Activated CD8-positive, alpha-beta memory T cell treated with anti-CD3 and anti-CD28 coated beads, Interleukin-2, amount 50 U/mL, for 1 hour (primary cell): Measurements from ENCODE around the gene JHY.

ENCODE experiments used
- DNase-seq: peaks from one replicate; pipeline ENCODE4 v3.0.0-alpha.2; 2020; ENCODE audit errors: extremely low read depth

The JHY gene

GRCh38 chr11:122871302-122871701 is 11.3 kb upstream of the JHY start:
- no peak for DNase-seq

- no peak for DNase-seq
Measured at GRCh38 chr11:122872046-122872445, 10.5 kb upstream of the JHY start.

- DNase-seq: no peak
Measured at GRCh38 chr11:122874991-122875390, 7.6 kb upstream of the JHY start.

GRCh38 chr11:122877732-122878131 is 4.8 kb upstream of the JHY start:
- DNase-seq: no peak

- DNase-seq: no peak
Measured at GRCh38 chr11:122879785-122880184, 2.8 kb upstream of the JHY start.

GRCh38 chr11:122882857-122883645 is 492 bp downstream of the JHY start:
- no peak for DNase-seq

GRCh38 chr11:122883646-122883979 is 1.1 kb downstream of the JHY start:
- DNase-seq: no peak

- DNase-seq: no peak
Measured at GRCh38 chr11:122888162-122888561, 5.6 kb downstream of the JHY start.

- DNase-seq: no peak
Measured at GRCh38 chr11:122893131-122893530, 10.6 kb downstream of the JHY start.

GRCh38 chr11:122895563-122895962 is 13.0 kb downstream of the JHY start:
- DNase-seq: no peak

- DNase-seq: no peak
Measured at GRCh38 chr11:122897606-122898210, 15.1 kb downstream of the JHY start.

GRCh38 chr11:122898799-122899198 is 16.2 kb downstream of the JHY start:
- DNase-seq: no peak

- no peak for DNase-seq
Measured at GRCh38 chr11:122900587-122901202, 18.1 kb downstream of the JHY start.

- DNase-seq: no peak
Measured at GRCh38 chr11:122902951-122903350, 20.4 kb downstream of the JHY start.

GRCh38 chr11:122910775-122911174 is 28.2 kb downstream of the JHY start:
- no peak for DNase-seq

GRCh38 chr11:122917311-122917710 is 34.8 kb downstream of the JHY start:
- no peak for DNase-seq

GRCh38 chr11:122918734-122919133 is 36.2 kb downstream of the JHY start:
- no peak for DNase-seq

- no peak for DNase-seq
Measured at GRCh38 chr11:122920579-122920978, 38.0 kb downstream of the JHY start.

- no peak for DNase-seq
Measured at GRCh38 chr11:122922893-122923292, 40.3 kb downstream of the JHY start.

GRCh38 chr11:122923302-122923701 is 40.7 kb downstream of the JHY start:
- no peak for DNase-seq

GRCh38 chr11:122931510-122931909 is 49.0 kb downstream of the JHY start:
- DNase-seq: no peak

- no peak for DNase-seq
Measured at GRCh38 chr11:122933416-122933815, 50.9 kb downstream of the JHY start.

GRCh38 chr11:122937983-122938382 is 55.4 kb downstream of the JHY start:
- DNase-seq: no peak
